HepG2 (cell line): ENCODE measurements around the gene PLPP7. TPM values are rescaled to one million over a fixed set of nuclear protein-coding genes. Genes with fewer than 3 reads are reported as not detected.

Source experiments
- ATAC-seq: fragments of 200-7000 bp; cut with Tn5 transposase; 3 replicates; pipeline ENCODE4 v1.9.1; 2020; ENCODE audit warnings: mild to moderate bottlenecking, moderate library complexity
- BruUV-seq: library from RNA; stranded (reverse); fragments of 400-500 nt; replicated peaks from 2 replicates; lab custom pipeline; 2021; lab: Mats Ljungman, UMichigan
- CTCF ChIA-PET: fragments of 300-600 bp; formaldehyde crosslinking; extraction: SDS; loops from one replicate; lab custom pipeline; 2021; ENCODE audit warnings: low total read pairs, inconsistent platforms, low intra/inter-chr PET ratio; lab: Yijun Ruan, JAX
- POLR2A ChIA-PET: fragments of 350-600 bp; sonication (Branson Sonifier 250); formaldehyde crosslinking; loops from one replicate; lab custom pipeline; 2020; ENCODE audit warnings: antibody characterized with exemption, inconsistent platforms; lab: Yijun Ruan, JAX
- DNase-seq: peaks from one replicate; pipeline ENCODE4 v3.0.0-alpha.2; 2015; ENCODE audit warnings: low spot score
- FAIRE-seq: peaks from 3 replicates; lab custom pipeline; 2011; peaks lifted over from hg19 to GRCh38; lab: Jason Lieb, UNC
- H2AFZ ChIP-seq: one replicate; pipeline ENCODE4 v1.6.1; 2011; ENCODE audit warnings: low read length, inconsistent platforms
- H3K27ac ChIP-seq: fragments of 300-600 bp; 3 replicates; pipeline ENCODE4 v1.8.0; 2011; ENCODE audit warnings: mixed run types, mild to moderate bottlenecking, mixed read lengths, low read length, inconsistent platforms; ENCODE audit not compliant: insufficient read depth; ENCODE audit errors: extremely low read length
- H3K27me3 ChIP-seq, 2 experiments: fragments of 200-600 bp in 1 of 2; 2 replicates in 1 of 2; 3 replicates in 1 of 2; pipeline versions ENCODE4 v1.6.0 to v1.8.0; 2011; ENCODE audit warnings: low read length in 2 of 2, mild to moderate bottlenecking in 2 of 2, moderate library complexity in 2 of 2, inconsistent platforms in 1 of 2; ENCODE audit not compliant: insufficient read depth in 2 of 2, control insufficient read depth in 1 of 2
- H3K36me3 ChIP-seq, 2 experiments: fragments of 200-600 bp in 1 of 2; replicated peaks in 1 of 2; 2 replicates in 1 of 2; 3 replicates in 1 of 2; pipeline versions ENCODE4 v1.5.1 to v1.8.0; 2011; ENCODE audit warnings: low read length in 2 of 2, inconsistent platforms in 1 of 2; ENCODE audit not compliant: insufficient read depth in 2 of 2, control insufficient read depth in 1 of 2
- H3K4me1 ChIP-seq: 2 replicates; pipeline ENCODE4 v1.5.1; 2012; ENCODE audit warnings: low read length, inconsistent platforms; ENCODE audit not compliant: insufficient read depth
- H3K4me2 ChIP-seq: 2 replicates; pipeline ENCODE4 v1.6.0; 2011; ENCODE audit warnings: low read depth, low read length, inconsistent platforms
- H3K4me3 ChIP-seq, 3 experiments: fragments of 200-600 bp in 1 of 3; sonication (generic), shearing (Covaris generic) in 1 of 3; replicated peaks in 1 of 3; 2 replicates each; pipeline ENCODE4 v1.5.1; 2011 to 2016; ENCODE audit warnings: low read length in 3 of 3, inconsistent platforms in 2 of 3, low read depth in 2 of 3, mild to moderate bottlenecking in 2 of 3, control low read depth in 1 of 3, mixed read lengths in 1 of 3; ENCODE audit not compliant: insufficient read depth in 1 of 3
- H3K79me2 ChIP-seq: one replicate; pipeline ENCODE4 v1.6.1; 2011; ENCODE audit warnings: low read length, inconsistent platforms; ENCODE audit not compliant: insufficient read depth
- H3K9ac ChIP-seq: 2 replicates; pipeline ENCODE4 v1.6.0; 2011; ENCODE audit warnings: mild to moderate bottlenecking, low read depth, low read length, inconsistent platforms; ENCODE audit not compliant: insufficient read depth
- H3K9me3 ChIP-seq: 2 replicates; pipeline ENCODE4 v1.5.1; 2012; ENCODE audit warnings: mild to moderate bottlenecking, low read length
- H4K20me1 ChIP-seq: 2 replicates; pipeline ENCODE4 v1.6.0; 2011; ENCODE audit warnings: inconsistent platforms, mild to moderate bottlenecking, low read length, moderate library complexity; ENCODE audit not compliant: insufficient read depth
- AGO2 ChIP-seq: fragments of 200-400 bp; formaldehyde crosslinking; optimal IDR thresholded peaks from 2 replicates; pipeline ENCODE3; 2017; ENCODE audit warnings: mild to moderate bottlenecking, low read depth, low read length, moderate library complexity
- BHLHE40 ChIP-seq: IDR thresholded peaks from 2 replicates; pipeline ENCODE4 v1.6.1; 2011; ENCODE audit warnings: low read length, improper control_type of control experiment
- CHCHD3 ChIP-seq: sonication (generic); formaldehyde crosslinking; IDR thresholded peaks from 2 replicates; pipeline ENCODE4 v1.8.0; 2022; ENCODE audit warnings: mild to moderate bottlenecking, missing genetic modification reagents, moderate library complexity
- FUBP1 ChIP-seq: sonication (generic); formaldehyde crosslinking; IDR thresholded peaks from 2 replicates; pipeline ENCODE4 v1.5.1; 2020; ENCODE audit warnings: missing genetic modification reagents, mild to moderate bottlenecking, borderline replicate concordance
- GZF1 ChIP-seq: sonication (generic); formaldehyde crosslinking; IDR thresholded peaks from 2 replicates; pipeline ENCODE4 v1.5.1; 2020; ENCODE audit warnings: mild to moderate bottlenecking, missing genetic modification reagents
- IRF2 ChIP-seq: IDR thresholded peaks from 2 replicates; pipeline ENCODE4 v1.6.1; 2018; ENCODE audit warnings: missing genetic modification reagents, missing compliant biosample characterization
- MTERF4 ChIP-seq: sonication (generic); formaldehyde crosslinking; IDR thresholded peaks from 2 replicates; pipeline ENCODE4 v1.8.0; 2023; ENCODE audit warnings: mild to moderate bottlenecking, missing genetic modification reagents
- NR2F6 ChIP-seq, 2 experiments: IDR thresholded peaks; 2 replicates each; pipeline ENCODE4 v1.6.1; 2016; ENCODE audit warnings: antibody characterized with exemption in 1 of 2, mild to moderate bottlenecking in 1 of 2
- SIX1 ChIP-seq: sonication (generic); formaldehyde crosslinking; IDR thresholded peaks from 2 replicates; pipeline ENCODE4 v1.4.0; 2020; ENCODE audit warnings: missing genetic modification reagents, borderline replicate concordance
- TEAD3 ChIP-seq: optimal IDR thresholded peaks from 2 replicates; pipeline ENCODE3; 2016; ENCODE audit warnings: borderline replicate concordance
- TRIM22 ChIP-seq: fragments of 450-650 bp; IDR thresholded peaks from 2 replicates; pipeline ENCODE4 v1.6.1; 2017
- ZBTB42 ChIP-seq: sonication (generic); formaldehyde crosslinking; IDR thresholded peaks from 2 replicates; pipeline ENCODE4 v1.5.0; 2020; ENCODE audit warnings: mild to moderate bottlenecking, missing genetic modification reagents
- ZKSCAN8 ChIP-seq: IDR thresholded peaks from 2 replicates; pipeline ENCODE4 v1.6.1; 2016; ENCODE audit warnings: borderline replicate concordance, missing genetic modification reagents, missing compliant biosample characterization
- ZMYM4 ChIP-seq: sonication (generic); formaldehyde crosslinking; IDR thresholded peaks from 2 replicates; pipeline ENCODE4 v1.8.1; 2023; ENCODE audit warnings: mild to moderate bottlenecking, missing genetic modification reagents
- ZNF274 ChIP-seq: sonication (generic); formaldehyde crosslinking; IDR thresholded peaks from 2 replicates; pipeline ENCODE4 v1.5.1; 2020; ENCODE audit warnings: mild to moderate bottlenecking, missing genetic modification reagents
- ZNF501 ChIP-seq: sonication (generic); formaldehyde crosslinking; IDR thresholded peaks from 2 replicates; pipeline ENCODE4 v1.5.1; 2020; ENCODE audit warnings: mild to moderate bottlenecking, moderate library complexity, missing genetic modification reagents
- WGBS: methylation state at CpG from one replicate; pipeline ENCODE4 v1.1.6; 2017; ENCODE audit warnings: low lambda C conversion rate; 5-methylcytosine and 5-hydroxymethylcytosine counted together
- in situ Hi-C: cut with HindIII; loops from 2 replicates; pipeline ENCODE4 v1.10.0; 2017; ENCODE audit warnings: low pct_unique_long_range_greater_than_20kb; ENCODE audit not compliant: extremely low pct_ligation_motif_present
- intact Hi-C: fragments of 100-400 bp; cut with micrococcal nuclease; formaldehyde crosslinking; loops from one replicate; pipeline ENCODE4 v1.10.0; 2022; ENCODE audit not compliant: unreplicated experiment
- polyA plus RNA-seq, 8 experiments: library from polyadenylated mRNA; depleted of rRNA in 3 of 8; stranded (reverse) in 7 of 8; unstranded in 1 of 8; fragments of >200 nt; fragmentation: Illumina TruSeq in 4 of 8; extraction: Trizol in 4 of 8; gene quantifications; 2 replicates each; pipeline versions ENCODE4 v1.2.1 to v1.2.3, GENCODE V29; 2011 to 2016; ENCODE audit warnings: low read depth in 4 of 8, missing spikeins in 1 of 8, mixed read lengths in 1 of 8; ENCODE audit not compliant: insufficient read depth in 1 of 8
- total RNA-seq, 5 experiments: library from RNA; depleted of rRNA; stranded (reverse); fragments of >200 nt; fragmentation: Illumina TruSeq; extraction: Trizol; gene quantifications; 2 replicates each; pipeline ENCODE4 v1.2.3, GENCODE V29; 2016; ENCODE audit warnings: low read depth in 1 of 5
- TF ChIP-seq, protein P1 (sequence below): sonication (generic); formaldehyde crosslinking; IDR thresholded peaks from 2 replicates; pipeline ENCODE4 v1.4.0; 2020; ENCODE audit warnings: missing genetic modification reagents, borderline replicate concordance

Gene PLPP7
- total and polyA plus RNA-seq, 2 of the 13 experiments (the other 11 are each of a cell fraction or from before 2014, with no cell fraction given), result 0.33 to 1.2 TPM

DNA sequence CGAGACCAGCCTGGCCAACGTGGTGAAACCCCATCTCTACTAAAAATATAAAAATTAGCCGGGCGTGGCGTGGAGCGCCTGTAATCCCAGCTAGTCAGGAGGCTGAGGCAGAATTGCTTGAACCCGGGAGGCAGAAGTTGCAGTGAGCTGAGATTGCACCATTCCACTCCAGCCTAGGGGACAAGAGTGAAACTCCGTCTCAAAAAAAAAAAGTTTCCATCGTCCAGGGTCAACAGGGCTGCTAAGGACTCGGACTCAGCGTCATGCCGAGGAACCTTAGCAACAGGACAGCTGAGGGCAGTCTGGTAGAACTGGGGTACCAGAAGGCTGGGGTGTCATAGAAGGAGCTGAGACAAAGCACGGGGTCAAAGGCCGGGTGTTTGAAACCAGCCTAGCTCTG is 34.9 kb upstream of the PLPP7 start:
- H3K27me3 ChIP-seq, result peaks cover 7 to 24% of the 10 kb centered on the region in 2 experiments; a peak in 4 of 5 replicates
- no peaks in the 10 kb centered on the region for H3K36me3 ChIP-seq
- H3K9me3 ChIP-seq, result no peaks in the 10 kb centered on the region
- H2AFZ ChIP-seq, result no peak overlapping the region
- 67% methylated on average over 14 of the region's 14 CpGs for WGBS
- ChIA-PET POLR2A (no interaction called here), CTCF (no interaction called here)
- BruUV-seq, result no TSS peak
- no peak overlapping the region for H3K4me2 ChIP-seq
- in situ Hi-C loops, result no loop called here
- no peak for DNase-seq
- no peak overlapping the region for H3K27ac ChIP-seq
- no peak for ATAC-seq
- H4K20me1 ChIP-seq, result no peaks in the 10 kb centered on the region
- FAIRE-seq, result no peak
- H3K79me2 ChIP-seq, result no peaks in the 10 kb centered on the region
- intact Hi-C loops, result no loop called here
- no peak overlapping the region for H3K9ac ChIP-seq
- H3K4me1 ChIP-seq, result peaks cover 29% of the 10 kb centered on the region
- H3K4me3 ChIP-seq, result no peak overlapping the region
- TF ChIP-seq MTERF4 (CRISPR knock-in tag), result no peak
- TF ChIP-seq FUBP1, result no peak
- TF ChIP-seq CHCHD3 (CRISPR knock-in tag), result no peak
- TF ChIP-seq ZKSCAN8 (CRISPR knock-in tag), result no peak
- TF ChIP-seq, protein P1, sequence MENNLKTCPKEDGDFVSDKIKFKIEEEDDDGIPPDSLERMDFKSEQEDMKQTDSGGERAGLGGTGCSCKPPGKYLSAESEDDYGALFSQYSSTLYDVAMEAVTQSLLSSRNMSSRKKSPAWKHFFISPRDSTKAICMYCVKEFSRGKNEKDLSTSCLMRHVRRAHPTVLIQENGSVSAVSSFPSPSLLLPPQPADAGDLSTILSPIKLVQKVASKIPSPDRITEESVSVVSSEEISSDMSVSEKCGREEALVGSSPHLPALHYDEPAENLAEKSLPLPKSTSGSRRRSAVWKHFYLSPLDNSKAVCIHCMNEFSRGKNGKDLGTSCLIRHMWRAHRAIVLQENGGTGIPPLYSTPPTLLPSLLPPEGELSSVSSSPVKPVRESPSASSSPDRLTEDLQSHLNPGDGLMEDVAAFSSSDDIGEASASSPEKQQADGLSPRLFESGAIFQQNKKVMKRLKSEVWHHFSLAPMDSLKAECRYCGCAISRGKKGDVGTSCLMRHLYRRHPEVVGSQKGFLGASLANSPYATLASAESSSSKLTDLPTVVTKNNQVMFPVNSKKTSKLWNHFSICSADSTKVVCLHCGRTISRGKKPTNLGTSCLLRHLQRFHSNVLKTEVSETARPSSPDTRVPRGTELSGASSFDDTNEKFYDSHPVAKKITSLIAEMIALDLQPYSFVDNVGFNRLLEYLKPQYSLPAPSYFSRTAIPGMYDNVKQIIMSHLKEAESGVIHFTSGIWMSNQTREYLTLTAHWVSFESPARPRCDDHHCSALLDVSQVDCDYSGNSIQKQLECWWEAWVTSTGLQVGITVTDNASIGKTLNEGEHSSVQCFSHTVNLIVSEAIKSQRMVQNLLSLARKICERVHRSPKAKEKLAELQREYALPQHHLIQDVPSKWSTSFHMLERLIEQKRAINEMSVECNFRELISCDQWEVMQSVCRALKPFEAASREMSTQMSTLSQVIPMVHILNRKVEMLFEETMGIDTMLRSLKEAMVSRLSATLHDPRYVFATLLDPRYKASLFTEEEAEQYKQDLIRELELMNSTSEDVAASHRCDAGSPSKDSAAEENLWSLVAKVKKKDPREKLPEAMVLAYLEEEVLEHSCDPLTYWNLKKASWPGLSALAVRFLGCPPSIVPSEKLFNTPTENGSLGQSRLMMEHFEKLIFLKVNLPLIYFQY (CRISPR knock-in tag), result no peak
- no peak for TF ChIP-seq ZMYM4
- TF ChIP-seq AGO2, result no peak
- TF ChIP-seq GZF1 (CRISPR knock-in tag), result no peak
- TF ChIP-seq NR2F6 (IDR thresholded peaks at IDR 0.05), result no peak
- no peak for TF ChIP-seq NR2F6 (CRISPR knock-in tag; IDR thresholded peaks at IDR 0.05)
- TF ChIP-seq TEAD3, result no peak
- no peak for TF ChIP-seq ZNF274 (CRISPR knock-in tag)
- no peak for TF ChIP-seq ZNF501
- no peak for TF ChIP-seq BHLHE40
- TF ChIP-seq ZBTB42 (CRISPR knock-in tag), result no peak
- no peak for TF ChIP-seq TRIM22
- no peak for TF ChIP-seq IRF2 (CRISPR knock-in tag)
- TF ChIP-seq SIX1 (CRISPR knock-in tag), result no peak
